Measurements from ENCODE around the gene AGBL2.

AGBL2 gene

DNA sequence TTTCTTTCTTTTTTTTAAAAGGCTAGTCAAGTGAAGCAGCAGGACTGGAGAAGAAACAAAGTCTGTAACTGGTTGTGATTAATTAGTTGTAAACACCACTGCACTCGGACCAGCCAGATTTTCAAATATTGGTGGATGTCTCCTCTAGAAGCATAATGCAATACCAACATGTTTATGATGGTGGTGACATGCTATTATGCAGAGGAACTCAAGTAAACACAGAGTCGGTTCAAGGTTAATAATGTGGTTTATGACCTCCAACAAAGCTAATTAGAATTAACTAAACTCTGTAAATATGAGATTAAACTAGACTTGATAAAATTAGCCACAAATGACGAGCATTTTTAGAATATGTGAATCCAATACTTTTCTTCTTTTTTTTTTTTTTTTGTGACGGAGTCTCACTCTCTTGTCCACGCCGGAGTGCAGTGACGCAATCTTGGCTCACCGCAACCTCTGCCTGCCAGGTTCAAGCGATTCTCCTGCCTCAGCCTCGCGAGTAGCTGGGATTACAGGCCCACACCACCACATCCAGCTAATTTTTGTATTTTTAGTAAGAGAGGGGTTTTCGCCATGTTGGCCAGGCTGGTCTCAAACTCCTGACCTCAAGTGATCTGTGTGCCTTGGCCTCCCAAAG, 11.8 kb upstream of the AGBL2 start:
- in situ Hi-C loops (cut with HindIII; ENCODE audit: low sequenced_read_pairs) = no loop called here
- no peak overlapping the region for H3K4me3 ChIP-seq (ENCODE audit: low read depth, low read length)
- TF ChIP-seq, protein P1, sequence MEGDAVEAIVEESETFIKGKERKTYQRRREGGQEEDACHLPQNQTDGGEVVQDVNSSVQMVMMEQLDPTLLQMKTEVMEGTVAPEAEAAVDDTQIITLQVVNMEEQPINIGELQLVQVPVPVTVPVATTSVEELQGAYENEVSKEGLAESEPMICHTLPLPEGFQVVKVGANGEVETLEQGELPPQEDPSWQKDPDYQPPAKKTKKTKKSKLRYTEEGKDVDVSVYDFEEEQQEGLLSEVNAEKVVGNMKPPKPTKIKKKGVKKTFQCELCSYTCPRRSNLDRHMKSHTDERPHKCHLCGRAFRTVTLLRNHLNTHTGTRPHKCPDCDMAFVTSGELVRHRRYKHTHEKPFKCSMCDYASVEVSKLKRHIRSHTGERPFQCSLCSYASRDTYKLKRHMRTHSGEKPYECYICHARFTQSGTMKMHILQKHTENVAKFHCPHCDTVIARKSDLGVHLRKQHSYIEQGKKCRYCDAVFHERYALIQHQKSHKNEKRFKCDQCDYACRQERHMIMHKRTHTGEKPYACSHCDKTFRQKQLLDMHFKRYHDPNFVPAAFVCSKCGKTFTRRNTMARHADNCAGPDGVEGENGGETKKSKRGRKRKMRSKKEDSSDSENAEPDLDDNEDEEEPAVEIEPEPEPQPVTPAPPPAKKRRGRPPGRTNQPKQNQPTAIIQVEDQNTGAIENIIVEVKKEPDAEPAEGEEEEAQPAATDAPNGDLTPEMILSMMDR (IDR thresholded peaks at IDR 0.05; ENCODE audit: low read depth, low read length, missing control alignments) = no peak
- DNase-seq (ENCODE audit: low read depth) = no peak

DNA sequence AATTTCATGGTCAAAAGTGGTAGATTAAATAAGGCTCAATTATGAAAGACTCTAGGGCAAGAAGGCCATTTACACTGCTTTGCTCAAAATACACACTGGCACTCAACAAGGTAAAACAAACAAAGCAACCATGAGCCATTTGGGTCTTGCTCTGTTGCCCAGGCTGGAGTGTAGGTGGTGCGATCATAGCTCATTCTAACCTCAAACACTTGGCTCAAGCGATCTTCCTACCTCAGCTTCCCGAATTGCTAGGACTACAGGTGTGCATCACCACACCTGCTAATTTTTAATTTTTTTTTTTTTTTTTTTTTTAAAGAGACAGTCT, 10.9 kb upstream of the AGBL2 start:
- H3K4me3 ChIP-seq (ENCODE audit: low read depth, low read length) = no peak overlapping the region
- in situ Hi-C loops (cut with HindIII; ENCODE audit: low sequenced_read_pairs) = no loop called here
- DNase-seq (ENCODE audit: low read depth) = no peak
- TF ChIP-seq, protein P1 (IDR thresholded peaks at IDR 0.05; ENCODE audit: low read depth, low read length, missing control alignments) = no peak

DNA sequence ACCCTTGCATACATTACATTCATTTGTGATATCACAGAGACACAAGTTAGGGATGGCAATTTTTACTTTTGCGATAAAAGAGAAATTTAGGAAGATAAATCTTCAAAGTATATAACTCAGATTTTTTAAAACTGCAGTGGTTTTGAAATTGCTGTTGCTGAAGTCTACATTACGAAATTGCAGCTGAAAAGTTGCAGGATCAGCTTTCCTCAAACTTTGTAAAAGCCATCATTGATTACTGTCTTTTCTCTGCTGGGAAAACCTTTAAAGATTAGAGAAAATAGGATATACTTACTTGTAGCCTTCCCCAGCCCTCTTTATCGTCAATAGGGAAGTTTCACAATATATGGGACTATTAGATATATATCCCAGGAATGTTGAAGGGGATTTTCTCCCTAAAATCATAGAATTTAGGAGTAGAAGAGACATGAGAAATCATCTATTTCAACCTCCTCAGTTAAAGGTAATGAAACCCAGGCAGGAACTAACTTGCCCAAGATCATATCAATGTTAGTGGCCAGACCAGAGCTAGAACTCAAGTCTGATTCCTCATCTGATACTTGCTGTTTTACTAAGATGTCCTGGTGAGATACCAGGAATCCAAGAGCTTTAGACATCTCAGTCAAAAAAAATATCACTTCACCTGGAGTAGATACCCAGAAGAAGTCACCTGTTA, 10.4 kb upstream of the AGBL2 start:
- TF ChIP-seq, protein P1 (IDR thresholded peaks at IDR 0.05; ENCODE audit: low read depth, low read length, missing control alignments) = no peak
- in situ Hi-C loops (cut with HindIII; ENCODE audit: low sequenced_read_pairs) = no loop called here
- no peak overlapping the region for H3K4me3 ChIP-seq (ENCODE audit: low read depth, low read length)
- DNase-seq (ENCODE audit: low read depth) = no peak

DNA sequence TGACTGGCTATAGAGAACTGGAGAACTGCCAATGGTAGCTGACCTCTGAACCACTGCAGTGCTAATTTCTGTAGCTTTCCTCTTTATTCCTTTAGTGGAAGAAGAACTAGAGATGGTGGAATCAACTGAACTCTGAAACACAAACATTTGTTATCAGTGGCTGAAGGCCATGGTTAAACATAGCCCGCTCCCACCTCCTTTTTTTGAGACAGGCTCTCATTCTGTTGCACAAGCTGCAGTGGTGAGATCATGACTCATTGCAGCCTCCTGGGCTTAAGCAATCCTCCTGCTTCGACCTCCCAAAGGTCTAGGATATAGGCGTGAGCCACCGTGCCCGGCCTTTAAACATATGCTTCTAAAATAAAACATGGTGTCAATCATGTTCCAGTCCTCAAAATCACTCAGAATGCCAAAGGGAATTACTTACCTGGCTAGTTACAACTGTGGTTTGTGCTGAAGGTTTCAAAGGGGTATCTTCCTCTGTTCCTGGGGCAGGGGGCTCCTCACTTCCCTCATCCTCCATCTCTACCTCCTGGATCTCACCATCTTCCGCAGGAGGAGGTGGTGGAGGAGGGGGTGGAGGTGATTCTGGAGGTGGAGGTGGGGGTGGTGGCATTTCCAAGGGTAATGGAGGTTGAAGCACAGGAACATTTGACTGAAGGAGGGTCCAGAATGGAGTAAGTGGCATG, 9.0 kb upstream of the AGBL2 start:
- in situ Hi-C loops (cut with HindIII; ENCODE audit: low sequenced_read_pairs) = no loop called here
- peak; percentile 3 for DNase-seq (ENCODE audit: low read depth)
- H3K4me3 ChIP-seq (ENCODE audit: low read depth, low read length) = no peak overlapping the region
- TF ChIP-seq, protein P1 (IDR thresholded peaks at IDR 0.05; ENCODE audit: low read depth, low read length, missing control alignments) = no peak

DNA sequence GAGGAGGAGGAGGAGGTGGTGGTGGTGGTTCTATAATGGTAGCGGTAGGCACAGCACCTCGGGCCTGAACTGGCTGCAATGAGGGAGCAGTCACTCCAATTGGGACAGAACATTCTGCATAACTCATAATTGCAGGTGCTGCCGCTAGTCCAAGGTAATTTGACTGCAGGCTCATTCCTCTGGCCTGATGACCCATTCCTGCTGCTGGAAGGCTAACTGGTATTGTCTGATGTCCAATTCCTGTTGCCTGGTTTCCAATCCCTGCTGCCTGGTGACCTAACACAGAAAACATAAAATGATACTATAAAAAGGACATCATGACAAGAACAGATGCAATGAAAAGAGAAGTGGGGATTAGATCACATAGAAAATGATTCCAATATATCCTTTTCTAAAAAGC, 7.9 kb upstream of the AGBL2 start:
- in situ Hi-C loops (cut with HindIII; ENCODE audit: low sequenced_read_pairs) = no loop called here
- TF ChIP-seq, protein P1 (IDR thresholded peaks at IDR 0.05; ENCODE audit: low read depth, low read length, missing control alignments) = no peak
- DNase-seq (ENCODE audit: low read depth) = no peak
- H3K4me3 ChIP-seq (ENCODE audit: low read depth, low read length) = no peak overlapping the region

DNA sequence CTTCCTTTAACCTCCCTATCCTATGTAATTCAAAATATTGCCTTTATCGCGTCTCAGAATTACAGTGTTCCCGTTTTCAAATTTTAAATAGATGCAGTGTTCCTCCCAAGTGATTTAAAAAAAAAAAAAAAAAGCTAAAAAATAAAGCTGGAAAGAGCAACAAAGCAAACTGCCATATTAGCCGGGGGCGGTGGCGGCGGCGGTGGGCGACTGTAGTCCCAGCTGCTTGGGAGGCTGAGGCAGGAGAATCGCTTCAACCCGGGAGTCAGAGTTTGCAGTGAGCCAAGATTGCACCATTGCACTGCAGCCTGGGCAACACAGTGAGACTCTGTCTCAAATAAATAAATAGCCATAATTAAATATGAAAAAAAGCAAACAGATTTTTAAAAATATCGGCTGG, 5.5 kb upstream of the AGBL2 start:
- no peak overlapping the region for H3K4me3 ChIP-seq (ENCODE audit: low read depth, low read length)
- in situ Hi-C loops (cut with HindIII; ENCODE audit: low sequenced_read_pairs) = no loop called here
- TF ChIP-seq, protein P1 (IDR thresholded peaks at IDR 0.05; ENCODE audit: low read depth, low read length, missing control alignments) = no peak
- no peak for DNase-seq (ENCODE audit: low read depth)

Measured in astrocyte of the cerebellum (primary cell).